Calu3 (cell line): Measurements from ENCODE around the gene CACNA1C. TPM values are rescaled to one million over a fixed set of nuclear protein-coding genes. Genes with fewer than 3 reads are reported as not detected.

Experiments
- BruUV-seq: library from RNA; stranded (reverse); fragments of 400-500 nt; replicated peaks from 2 replicates; lab custom pipeline; 2021; lab: Mats Ljungman, UMichigan
- CTCF ChIA-PET: fragments of 300-600 bp; sonication (Branson Sonifier 250); formaldehyde crosslinking; loops from one replicate; lab custom pipeline; 2022; ENCODE audit warnings: antibody characterized with exemption; lab: Charles Lee
- DNase-seq: peaks from one replicate; pipeline ENCODE4 v3.0.0; 2022
- H3K27ac Mint-ChIP-seq: one replicate; pipeline ENCODE4 v1.8.0; 2022; ENCODE audit warnings: mixed read lengths; ENCODE audit not compliant: unreplicated experiment
- H3K27me3 Mint-ChIP-seq: one replicate; pipeline ENCODE4 v1.8.0; 2022; ENCODE audit warnings: mixed read lengths; ENCODE audit not compliant: unreplicated experiment
- H3K36me3 Mint-ChIP-seq: one replicate; pipeline ENCODE4 v1.8.0; 2022; ENCODE audit warnings: mild to moderate bottlenecking, moderate library complexity, mixed read lengths; ENCODE audit not compliant: insufficient read depth, unreplicated experiment
- H3K4me1 Mint-ChIP-seq: one replicate; pipeline ENCODE4 v1.8.0; 2022; ENCODE audit warnings: mild to moderate bottlenecking, low read depth, mixed read lengths; ENCODE audit not compliant: unreplicated experiment
- H3K4me3 Mint-ChIP-seq: one replicate; pipeline ENCODE4 v1.8.0; 2022; ENCODE audit warnings: mild to moderate bottlenecking, low read depth, moderate library complexity, mixed read lengths; ENCODE audit not compliant: unreplicated experiment
- H3K9me3 Mint-ChIP-seq: one replicate; pipeline ENCODE4 v1.8.0; 2022; ENCODE audit warnings: low read depth, mixed read lengths; ENCODE audit not compliant: unreplicated experiment
- intact Hi-C: fragments of 100-400 bp; cut with micrococcal nuclease; formaldehyde crosslinking; loops from one replicate; pipeline ENCODE4 v1.10.0; 2022; ENCODE audit not compliant: unreplicated experiment
- total RNA-seq: library from RNA; stranded (reverse); gene quantifications from 2 replicates; pipeline ENCODE4 v1.2.3, GENCODE V29; 2022
- TF ChIP-seq, protein P1 (sequence below): fragments of 200-600 bp; IDR thresholded peaks from one replicate; pipeline ENCODE4 v1.8.0; 2022; ENCODE audit warnings: antibody characterized with exemption; ENCODE audit not compliant: unreplicated experiment

CACNA1C gene
- total RNA-seq, 1 experiment from 2014 or later = not detected

DNA sequence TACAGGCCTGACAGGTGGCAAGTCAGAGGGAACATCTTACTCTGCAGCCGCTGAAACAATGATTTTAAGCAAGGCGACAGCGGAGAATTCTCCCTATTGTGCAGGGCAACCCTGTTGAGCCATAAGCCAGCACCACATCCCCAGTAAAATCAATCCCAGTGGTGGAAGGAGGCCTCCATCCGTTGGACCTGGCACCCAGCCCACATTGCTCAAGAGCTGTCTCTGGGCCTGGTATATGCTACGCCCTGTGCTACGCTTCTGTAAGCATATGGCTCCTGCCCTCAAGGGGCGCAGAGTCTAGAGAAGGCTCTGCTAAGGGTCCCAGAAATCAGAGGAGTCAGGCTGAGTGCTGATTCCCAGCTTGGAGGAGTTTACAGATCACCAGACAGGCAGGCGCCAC, 265.5 kb downstream of the CACNA1C start:
- DNase-seq = no peak
- Mint-ChIP-seq H3K27ac (no peak overlapping the region), H3K27me3 (peaks cover 24% of the 10 kb centered on the region), H3K4me3 (no peak overlapping the region), H3K36me3 (no peaks in the 10 kb centered on the region), H3K9me3 (no peaks in the 10 kb centered on the region), H3K4me1 (no peaks in the 10 kb centered on the region)
- TF ChIP-seq, protein P1, sequence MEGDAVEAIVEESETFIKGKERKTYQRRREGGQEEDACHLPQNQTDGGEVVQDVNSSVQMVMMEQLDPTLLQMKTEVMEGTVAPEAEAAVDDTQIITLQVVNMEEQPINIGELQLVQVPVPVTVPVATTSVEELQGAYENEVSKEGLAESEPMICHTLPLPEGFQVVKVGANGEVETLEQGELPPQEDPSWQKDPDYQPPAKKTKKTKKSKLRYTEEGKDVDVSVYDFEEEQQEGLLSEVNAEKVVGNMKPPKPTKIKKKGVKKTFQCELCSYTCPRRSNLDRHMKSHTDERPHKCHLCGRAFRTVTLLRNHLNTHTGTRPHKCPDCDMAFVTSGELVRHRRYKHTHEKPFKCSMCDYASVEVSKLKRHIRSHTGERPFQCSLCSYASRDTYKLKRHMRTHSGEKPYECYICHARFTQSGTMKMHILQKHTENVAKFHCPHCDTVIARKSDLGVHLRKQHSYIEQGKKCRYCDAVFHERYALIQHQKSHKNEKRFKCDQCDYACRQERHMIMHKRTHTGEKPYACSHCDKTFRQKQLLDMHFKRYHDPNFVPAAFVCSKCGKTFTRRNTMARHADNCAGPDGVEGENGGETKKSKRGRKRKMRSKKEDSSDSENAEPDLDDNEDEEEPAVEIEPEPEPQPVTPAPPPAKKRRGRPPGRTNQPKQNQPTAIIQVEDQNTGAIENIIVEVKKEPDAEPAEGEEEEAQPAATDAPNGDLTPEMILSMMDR = no peak
- CTCF ChIA-PET = no interaction called here
- intact Hi-C loops = no loop called here
- BruUV-seq = no TSS peak

DNA sequence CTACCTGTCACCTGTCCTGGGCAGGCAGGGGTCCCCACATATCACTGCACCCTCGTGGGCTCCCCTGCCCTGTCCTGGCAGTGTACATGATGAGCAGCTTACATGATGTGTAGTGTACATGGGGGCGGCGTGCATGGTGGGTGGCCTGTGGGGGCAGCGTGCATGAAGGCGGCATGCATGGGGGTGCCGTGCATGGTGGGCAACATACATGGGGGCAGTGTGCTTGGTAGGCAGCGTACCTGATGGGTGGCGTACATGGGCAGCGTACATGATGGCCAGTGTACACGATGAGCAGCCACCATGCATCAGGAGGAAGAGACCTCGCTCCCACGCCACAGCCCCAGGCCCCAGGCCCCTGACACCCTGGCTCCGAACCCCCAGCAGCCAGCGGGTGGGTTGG, 266.3 kb downstream of the CACNA1C start:
- Mint-ChIP-seq H3K4me3 (no peak overlapping the region), H3K27ac (no peak overlapping the region), H3K36me3 (no peaks in the 10 kb centered on the region), H3K9me3 (no peaks in the 10 kb centered on the region), H3K4me1 (no peaks in the 10 kb centered on the region), H3K27me3 (peaks cover 21% of the 10 kb centered on the region)
- TF ChIP-seq, protein P1 = no peak
- intact Hi-C loops = no loop called here
- DNase-seq = no peak
- CTCF ChIA-PET = interaction anchor here (1.0 kb wide), 1 partner anchor 1536 kb away, joined by 5 read pairs; no protein-coding TSS in a partner anchor
- BruUV-seq = no TSS peak

DNA sequence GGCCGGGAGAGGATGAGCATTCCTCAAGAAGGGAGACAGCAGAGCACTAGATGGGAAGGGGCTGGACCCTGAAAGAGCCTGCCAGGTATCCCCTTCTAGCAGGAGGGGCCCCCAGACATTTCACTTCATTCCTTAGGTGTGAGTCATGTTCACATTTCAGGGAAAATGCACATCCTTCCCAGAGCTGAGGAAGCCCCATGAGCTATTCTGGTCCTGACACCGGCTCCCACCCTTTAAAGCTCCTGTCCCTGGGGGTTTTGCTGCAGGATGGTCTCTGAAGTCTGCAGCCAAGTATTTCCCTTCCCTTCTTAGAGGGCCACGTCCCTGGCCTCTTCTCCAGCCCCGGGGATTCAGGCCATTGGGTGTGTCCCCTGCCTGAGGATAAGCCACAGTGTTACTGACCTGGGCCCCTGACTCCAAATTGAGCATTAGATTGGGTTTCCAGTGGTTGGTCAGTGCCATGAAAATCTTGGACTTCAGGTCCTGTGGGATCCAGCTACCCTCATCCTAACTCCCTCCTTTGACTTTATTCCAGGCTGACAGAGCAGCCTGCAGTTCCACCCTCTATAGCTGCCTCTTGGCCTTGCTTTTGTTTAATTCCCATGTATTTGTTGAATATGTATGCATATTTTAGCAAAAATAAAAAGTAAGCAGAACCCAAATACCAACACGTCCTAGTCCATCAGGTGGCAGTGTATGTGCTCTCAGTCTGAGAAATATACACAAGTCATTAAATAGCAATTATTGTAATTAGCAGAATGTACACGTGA, 267.1 kb downstream of the CACNA1C start:
- BruUV-seq = no TSS peak
- no peaks in the 10 kb centered on the region for H3K36me3 Mint-ChIP-seq
- H3K9me3 Mint-ChIP-seq = no peaks in the 10 kb centered on the region
- TF ChIP-seq, protein P1 = no peak
- intact Hi-C loops = no loop called here
- CTCF ChIA-PET = interaction anchor here (1.0 kb wide), 1 partner anchor 1536 kb away, joined by 5 read pairs; no protein-coding TSS in a partner anchor
- H3K27me3 Mint-ChIP-seq = peaks cover 21% of the 10 kb centered on the region
- no peak for DNase-seq
- H3K27ac Mint-ChIP-seq = no peak overlapping the region
- no peak overlapping the region for H3K4me3 Mint-ChIP-seq
- no peaks in the 10 kb centered on the region for H3K4me1 Mint-ChIP-seq

DNA sequence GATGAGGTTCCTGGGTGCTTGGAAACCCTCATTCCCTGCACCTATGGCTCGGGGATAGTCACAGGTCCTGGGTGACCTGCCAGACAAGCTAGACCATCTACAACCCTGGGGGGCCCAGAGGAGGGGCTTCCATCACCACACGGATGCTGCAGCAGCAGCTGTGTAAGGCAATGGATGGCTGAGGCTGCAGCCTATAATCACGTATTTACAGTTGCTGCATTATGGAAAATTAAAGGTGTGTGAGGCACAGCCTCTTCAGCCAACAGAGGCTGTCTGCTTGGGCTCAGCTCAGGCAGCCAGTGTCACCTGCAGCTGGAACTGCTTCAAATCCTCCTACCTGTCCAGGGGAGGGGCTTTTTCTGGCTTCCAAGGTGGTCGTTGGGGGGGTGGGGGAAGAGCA, 268.1 kb downstream of the CACNA1C start:
- Mint-ChIP-seq H3K9me3 (no peaks in the 10 kb centered on the region), H3K4me3 (no peak overlapping the region), H3K4me1 (peaks cover 9% of the 10 kb centered on the region), H3K27ac (no peak overlapping the region), H3K27me3 (peaks cover 21% of the 10 kb centered on the region), H3K36me3 (no peaks in the 10 kb centered on the region)
- CTCF ChIA-PET = interaction anchor here (0.6 kb wide), 1 partner anchor 278 kb away, joined by 4 read pairs; no protein-coding TSS in a partner anchor
- BruUV-seq = no TSS peak
- no peak for DNase-seq
- intact Hi-C loops = no loop called here
- TF ChIP-seq, protein P1 = no peak
